ENCODE data around the gene PRR23B.

Gene PRR23B

GRCh38 chr3:138972941-138973340 lies 47.8 kb downstream of the PRR23B start:
- DNase-seq, result no peak

GRCh38 chr3:138971766-138972320 lies 48.9 kb downstream of the PRR23B start:
- DNase-seq, result no peak
